ENCODE data around the gene TNS1.

The TNS1 gene

GRCh38 chr2:218015586-218016521 is 13.1 kb upstream of the TNS1 start:
- no peak for DNase-seq

- no peak for DNase-seq
Measured at GRCh38 chr2:218014706-218015585, 12.2 kb upstream of the TNS1 start.

GRCh38 chr2:218013289-218013688 is 10.5 kb upstream of the TNS1 start:
- DNase-seq: no peak

- DNase-seq: no peak
Measured at GRCh38 chr2:218012284-218012683, 9.5 kb upstream of the TNS1 start.

- DNase-seq: no peak
Measured at GRCh38 chr2:218011653-218012040, 8.9 kb upstream of the TNS1 start.

GRCh38 chr2:218010984-218011652 is 8.3 kb upstream of the TNS1 start:
- no peak for DNase-seq

GRCh38 chr2:218010140-218010983 is 7.6 kb upstream of the TNS1 start:
- DNase-seq: peak; percentile 51

- no peak for DNase-seq
Measured at GRCh38 chr2:218009765-218010139, 7.0 kb upstream of the TNS1 start.

- DNase-seq: no peak
Measured at GRCh38 chr2:218009231-218009630, 6.4 kb upstream of the TNS1 start.

- DNase-seq: no peak
Measured at GRCh38 chr2:218008060-218009040, 5.6 kb upstream of the TNS1 start.

- DNase-seq: no peak
Measured at GRCh38 chr2:218006741-218007140, 3.9 kb upstream of the TNS1 start.

- no peak for DNase-seq
Measured at GRCh38 chr2:218005486-218005885, 2.7 kb upstream of the TNS1 start.

GRCh38 chr2:218005028-218005427 is 2.2 kb upstream of the TNS1 start:
- no peak for DNase-seq

GRCh38 chr2:218003981-218004419 is 1.2 kb upstream of the TNS1 start:
- no peak for DNase-seq

- no peak for DNase-seq
Measured at GRCh38 chr2:218003281-218003944, 618 bp upstream of the TNS1 start.

- no peak for DNase-seq
Measured at GRCh38 chr2:218002143-218002844, 501 bp downstream of the TNS1 start.

- DNase-seq: no peak
Measured at GRCh38 chr2:218001629-218002028, 1.2 kb downstream of the TNS1 start.

GRCh38 chr2:218000136-218000535 is 2.7 kb downstream of the TNS1 start:
- no peak for DNase-seq

GRCh38 chr2:217999595-217999959 is 3.2 kb downstream of the TNS1 start:
- no peak for DNase-seq

Measured in stimulated activated CD8-positive, alpha-beta memory T cell treated with anti-CD3 and anti-CD28 coated beads, Interleukin-4, amount 100 ng/mL, for 48 hours (primary cell).